Activated CD4-positive, alpha-beta T cell treated with anti-CD3 and anti-CD28 coated beads, Interleukin-2, amount 50 U/mL, for 1 hour (primary cell): Measurements from ENCODE around the gene ABHD17A.
"Not testable (repeated sequence)": the region's sequence is repeated elsewhere in the genome, so short reads cannot be mapped to it uniquely, and the experiment has no call there.

Source experiments
- DNase-seq: peaks from one replicate; pipeline ENCODE4 v3.0.0-alpha.2; 2020

The ABHD17A gene

DNA sequence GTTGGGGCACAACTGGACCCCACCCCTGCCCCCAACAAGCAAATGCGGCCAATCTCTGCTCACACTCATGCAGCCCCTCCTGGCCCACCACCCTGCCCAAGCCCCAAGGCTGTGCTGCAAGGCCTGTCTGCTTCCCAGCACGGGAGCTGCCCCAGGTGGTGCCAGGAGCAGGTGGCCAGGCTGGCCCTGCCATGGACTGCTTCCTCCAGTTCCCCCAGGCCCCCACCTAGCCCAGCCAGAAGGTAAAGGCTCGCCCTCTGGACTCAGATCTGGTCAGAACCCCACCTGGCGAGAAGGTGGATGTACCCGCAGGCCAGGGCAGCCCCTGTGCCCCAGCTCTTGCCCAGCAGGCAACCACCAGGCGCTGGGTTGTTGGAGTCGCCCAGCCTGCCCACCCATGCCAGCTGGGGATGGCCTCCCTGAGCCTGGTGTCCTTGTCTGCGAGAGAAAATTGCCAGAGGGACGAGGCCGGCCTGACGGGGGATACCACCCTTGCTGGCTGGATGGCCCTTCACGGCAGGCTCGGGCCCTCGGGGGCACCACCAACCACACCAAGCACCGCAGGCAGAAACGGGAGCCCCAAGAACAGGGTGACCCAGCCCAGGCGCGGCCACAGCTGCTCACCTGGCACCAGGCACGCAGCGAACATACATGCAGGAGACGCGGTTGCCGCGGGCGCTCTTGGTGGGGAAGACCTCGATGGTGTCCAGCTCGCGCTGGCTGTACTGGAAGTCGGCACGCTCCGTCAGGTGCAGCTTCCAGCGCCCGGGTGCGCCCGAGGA lies 4.5 kb downstream of the ABHD17A start:
- no peak for DNase-seq

DNA sequence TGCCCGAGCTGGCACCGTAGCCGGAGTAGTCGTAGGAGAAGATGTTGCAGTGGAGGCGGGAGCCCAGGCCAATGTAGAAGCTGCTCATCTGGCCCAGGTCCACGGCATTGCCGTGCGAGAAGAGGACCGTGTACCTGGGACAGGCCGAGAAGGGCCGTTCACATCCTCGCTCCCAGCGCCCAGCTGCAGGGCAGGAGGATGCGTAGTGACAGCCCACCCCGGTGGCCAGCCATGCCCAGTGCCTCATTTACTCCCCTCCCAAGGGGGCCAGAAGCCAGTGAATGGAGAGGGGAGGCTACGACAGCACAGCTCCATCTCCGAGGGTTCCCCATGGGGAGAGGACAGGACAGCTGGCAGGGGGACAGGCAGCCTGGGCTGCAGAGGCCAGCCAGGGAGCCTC lies 5.3 kb downstream of the ABHD17A start:
- DNase-seq: not testable (repeated sequence)

DNA sequence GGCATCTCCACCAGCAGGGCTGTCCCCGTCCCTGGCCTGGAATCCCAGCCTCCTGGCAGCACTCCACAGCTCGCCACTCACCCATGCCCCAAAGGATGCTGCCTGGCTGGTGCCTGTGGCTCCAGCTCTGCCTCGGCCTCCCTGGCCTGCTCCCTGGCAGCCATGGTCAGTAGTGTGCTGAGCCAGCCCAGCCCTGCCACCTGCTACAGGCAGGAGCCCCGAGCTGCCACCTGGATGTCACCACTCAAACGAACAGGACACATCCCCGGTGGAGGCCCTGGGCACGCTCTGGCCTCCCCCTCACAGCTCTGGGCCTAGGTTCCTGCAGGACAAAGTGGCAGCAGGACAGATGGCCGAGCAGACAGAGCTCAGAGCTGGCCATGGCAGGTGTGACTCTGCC lies 6.7 kb downstream of the ABHD17A start:
- DNase-seq: not testable (repeated sequence)

- DNase-seq: not testable (repeated sequence)
These were observed 8.0 kb downstream of the ABHD17A start for GRCh38 chr19:1877280-1877660.

DNA sequence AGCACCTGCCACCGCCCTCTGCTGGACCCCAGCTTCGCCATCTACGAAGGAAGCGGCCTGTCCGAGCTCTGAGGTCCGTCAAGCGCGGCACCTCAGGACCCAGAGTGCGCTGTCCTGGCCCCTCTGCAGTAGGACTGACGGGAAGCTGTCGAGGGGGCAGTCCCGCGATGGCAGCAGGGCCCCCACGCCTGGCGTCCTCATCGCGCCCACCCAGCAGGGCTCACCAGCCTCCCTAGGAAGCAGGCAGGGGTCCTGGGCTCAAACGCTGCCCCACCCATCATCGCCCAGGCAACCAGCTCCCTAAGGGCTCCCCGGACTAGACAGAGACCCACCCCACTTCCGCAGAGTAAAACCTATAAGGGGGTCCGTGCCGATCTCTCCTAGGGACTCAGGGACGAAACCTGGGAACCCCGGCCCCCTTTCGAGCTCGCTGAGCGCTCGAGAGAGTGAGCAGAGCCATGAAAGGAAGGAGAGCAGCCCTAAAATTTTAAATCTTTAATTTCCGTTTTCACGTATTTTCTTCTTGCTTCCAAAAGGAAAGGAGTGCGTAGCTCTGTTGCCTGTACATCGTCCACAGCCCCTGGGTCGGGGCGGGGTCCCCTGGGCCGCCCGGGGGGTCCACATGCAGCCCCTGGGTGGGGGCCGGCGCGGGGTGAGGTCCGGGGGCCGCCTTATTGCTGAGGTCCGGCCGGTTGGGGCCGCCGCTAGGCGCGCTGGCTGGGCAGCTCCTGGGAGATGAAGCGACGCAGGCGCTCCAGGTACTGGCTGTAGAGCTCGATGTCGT lies 8.6 kb downstream of the ABHD17A start:
- not testable (repeated sequence) for DNase-seq

- peak; percentile 82 for DNase-seq
These were observed 9.4 kb downstream of the ABHD17A start for GRCh38 chr19:1875646-1876495.

DNA sequence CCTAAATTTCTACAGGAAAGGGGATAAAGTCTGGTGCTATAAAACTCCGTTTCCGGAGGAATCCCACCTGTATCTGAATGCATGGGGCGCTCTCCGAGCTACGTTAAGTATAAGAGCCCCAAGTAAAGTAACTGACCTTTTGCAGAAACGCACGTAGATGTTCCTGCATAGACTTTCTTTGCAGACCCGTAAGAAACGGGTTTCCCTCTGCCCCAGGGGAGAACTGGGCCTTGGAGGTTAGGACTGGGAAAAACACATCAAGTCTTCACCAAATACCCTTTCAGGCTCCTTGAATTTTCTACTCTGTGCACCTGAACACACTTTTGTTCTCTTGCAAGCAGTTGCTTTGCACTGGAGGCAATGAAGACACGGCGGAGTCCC lies 10.0 kb downstream of the ABHD17A start:
- not testable (repeated sequence) for DNase-seq

- no peak for DNase-seq
These were observed 10.6 kb downstream of the ABHD17A start for GRCh38 chr19:1874554-1875185.

- DNase-seq: no peak
These were observed 11.5 kb downstream of the ABHD17A start for GRCh38 chr19:1873524-1874473.

DNA sequence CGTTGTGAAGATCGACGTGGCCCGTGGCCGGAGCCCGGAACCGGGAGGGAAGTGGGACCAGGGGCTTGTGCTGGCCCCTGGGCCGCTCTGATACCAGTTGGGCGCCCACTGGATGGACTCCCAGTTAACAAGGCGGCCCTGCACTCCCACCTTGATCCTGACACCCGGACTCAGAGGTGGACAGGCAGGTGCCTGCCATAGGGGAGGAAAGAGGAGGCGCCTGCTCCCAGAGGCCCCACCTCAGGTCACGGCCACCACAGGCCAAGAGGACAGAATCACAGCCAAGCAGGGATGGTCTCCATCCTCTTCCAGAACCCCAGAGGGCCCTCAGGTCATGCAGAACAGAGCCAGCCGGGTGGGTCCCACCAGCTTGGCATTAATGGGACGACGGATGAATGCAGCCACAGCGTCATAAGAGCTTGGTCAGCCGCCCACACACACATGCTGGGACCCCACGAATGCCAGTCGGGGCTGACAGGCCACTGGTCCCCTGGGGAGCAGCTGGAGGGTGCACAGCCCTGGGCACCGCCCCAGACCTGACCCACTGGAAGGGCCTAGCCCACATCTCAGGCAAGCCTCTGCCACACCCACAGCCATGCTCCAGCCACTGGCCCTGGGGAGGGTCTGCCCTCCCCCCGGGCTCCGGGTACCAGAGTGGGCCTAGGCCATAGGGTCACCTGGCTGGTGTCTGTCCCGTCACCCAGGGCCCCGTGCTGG lies 12.3 kb downstream of the ABHD17A start:
- no peak for DNase-seq

- no peak for DNase-seq
These were observed 13.7 kb downstream of the ABHD17A start for GRCh38 chr19:1871630-1872029.

GRCh38 chr19:1871140-1871597 lies 14.1 kb downstream of the ABHD17A start:
- no peak for DNase-seq

- no peak for DNase-seq
These were observed 16.3 kb downstream of the ABHD17A start for GRCh38 chr19:1868971-1869370.

DNA sequence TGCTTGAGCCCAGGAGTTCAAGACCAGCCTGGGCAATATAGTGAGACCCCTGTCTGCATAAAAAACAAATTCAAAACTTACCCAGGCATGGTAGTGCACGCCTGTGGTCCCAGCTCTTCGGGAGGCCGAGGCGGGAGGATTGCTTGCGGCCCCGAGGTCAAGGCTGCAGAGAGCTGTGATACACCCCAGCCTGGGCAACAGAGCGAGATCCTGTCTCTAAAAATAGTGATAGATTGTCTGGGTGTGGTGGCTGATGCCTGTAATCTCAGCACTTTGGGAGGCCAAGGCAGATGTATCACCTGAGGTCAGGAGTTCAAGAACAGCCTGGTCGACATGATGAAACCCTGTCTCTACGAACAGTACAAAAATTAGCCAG lies 18.0 kb downstream of the ABHD17A start:
- DNase-seq: no peak

- DNase-seq: no peak
These were observed 18.5 kb downstream of the ABHD17A start for GRCh38 chr19:1866693-1867348.

DNA sequence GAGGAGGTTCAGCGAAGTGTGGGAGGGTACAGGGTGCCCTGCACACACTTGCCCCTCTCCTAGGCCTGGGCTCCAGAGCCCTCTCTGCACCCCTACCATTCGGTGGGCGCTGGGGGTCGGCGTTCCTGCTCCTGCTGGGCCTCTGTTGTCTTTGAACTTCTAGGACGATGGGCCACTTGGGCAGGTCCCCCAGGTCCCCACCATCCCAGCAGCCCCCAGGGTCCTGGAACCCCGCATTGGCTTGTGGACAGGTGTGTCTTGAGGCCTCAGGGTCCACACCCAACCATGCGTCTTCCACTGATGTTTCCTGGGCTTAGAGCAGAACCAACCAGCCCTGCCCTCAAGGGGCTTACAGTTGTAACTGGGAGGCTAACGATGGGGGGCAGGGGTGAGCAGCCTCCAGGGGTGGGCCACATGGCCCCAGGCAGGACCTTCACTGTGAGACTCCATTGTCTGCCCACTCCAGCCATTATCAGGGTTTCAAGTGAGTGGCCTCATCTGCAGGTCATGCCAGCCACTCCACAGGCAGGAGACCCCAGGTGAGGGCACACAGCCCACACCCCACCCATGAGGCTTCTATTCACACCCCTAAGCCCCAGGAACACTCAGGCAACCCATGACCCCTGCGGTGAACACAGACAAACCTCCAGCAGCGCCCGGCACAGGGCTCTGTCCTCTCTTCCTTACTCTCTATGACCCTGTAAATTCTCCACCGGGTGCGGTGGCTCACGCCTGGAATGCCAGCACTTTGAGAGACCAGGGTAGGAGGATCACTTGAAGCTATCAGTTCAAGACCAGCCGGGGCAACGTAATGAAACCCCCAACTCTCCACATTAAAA lies 19.9 kb downstream of the ABHD17A start:
- DNase-seq: no peak

DNA sequence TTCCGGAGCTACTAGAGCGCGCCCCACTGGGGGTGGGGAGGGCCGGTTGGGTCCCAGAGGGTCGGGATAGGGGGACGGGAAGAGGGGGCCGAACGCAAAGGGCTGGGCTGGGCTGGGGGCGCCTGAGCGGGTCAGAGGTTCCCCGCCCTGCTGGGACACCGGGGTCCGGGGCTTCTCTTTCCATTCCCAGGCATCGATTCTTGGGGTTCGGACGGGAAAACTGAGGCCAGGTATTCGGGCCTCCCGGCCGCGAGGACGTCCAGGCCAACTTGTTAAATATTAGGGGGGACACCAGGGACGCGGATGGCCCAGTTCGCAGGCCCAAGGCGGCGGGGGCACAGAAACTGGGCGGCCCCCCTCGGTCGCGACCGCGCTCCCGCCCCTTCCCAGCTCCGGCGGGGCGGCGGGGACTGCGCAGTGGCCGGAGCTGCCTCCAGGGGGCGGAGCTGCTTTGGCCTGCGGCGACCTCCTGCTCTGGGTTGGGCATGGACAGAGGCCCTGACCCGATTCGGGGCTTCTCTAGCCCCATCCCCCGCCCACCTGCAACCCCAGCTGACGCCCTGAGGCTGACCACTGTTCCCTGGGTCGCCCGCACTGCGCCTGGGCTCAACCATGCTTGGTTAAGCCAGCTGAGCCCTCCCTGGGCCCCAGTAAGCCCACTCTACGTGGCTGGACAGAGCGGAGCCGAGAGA lies 20.7 kb downstream of the ABHD17A start:
- DNase-seq: peak; percentile 50

- peak; percentile 88 for DNase-seq
These were observed 21.4 kb downstream of the ABHD17A start for GRCh38 chr19:1863638-1864479.
